Heart left ventricle (tissue), 13 donors: Measurements from ENCODE around the gene BFSP2.

Experiments
- CTCF ChIP-seq, 12 donors: fragments of 200-600 bp; sonication (generic) in 4 of 12; IDR thresholded peaks; one replicate each; pipeline versions ENCODE4 v1.5.0 to v1.8.0; 2018 to 2022; ENCODE audit warnings: antibody characterized with exemption in 12 of 12, mild to moderate bottlenecking in 5 of 12
- POLR2A ChIP-seq, 2 donors: fragments of 450-650 bp; IDR thresholded peaks; one replicate each; pipeline ENCODE4 v1.6.1; 2017; ENCODE audit warnings: antibody characterized with exemption in 2 of 2, mild to moderate bottlenecking in 2 of 2, moderate library complexity in 2 of 2
- donor health status: ischemic (EF 13 %, LVEDD 7.1; RV severe dilation, severe dysfunction).
- donor health status: DM: no; HTN: yes; CAD: no.
- donor health status: DM: no; HTN: no; CAD: no.
- donor health status: ischemic (EF 25% LVEDD 6.9; RV normal size, moderate dysfunction).
- donor health status: ischemic (EF 25% LVEDD 5.7; RV mildly dilated, moderate dysfunction).
- donor health status: ischemic (EF 35%, LVEDD 5.7; RV mildly dilated, moderate dysfunction).
- donor health status: nonischemic (EF 11% LVEDD 7.7; RV severe dilation, severe dysfunction).
- donor health status: DM: yes; HTN: yes; CAD: no.
- donor health status: PGD.
- donor health status: ischemic (EF 29% LVEDD 5.4; RV normal size, mild dysfunction).
- donor health status: nonischemic (EF 23%, LVEDD 6.1; RV moderate dilation, normal function).

DNA sequence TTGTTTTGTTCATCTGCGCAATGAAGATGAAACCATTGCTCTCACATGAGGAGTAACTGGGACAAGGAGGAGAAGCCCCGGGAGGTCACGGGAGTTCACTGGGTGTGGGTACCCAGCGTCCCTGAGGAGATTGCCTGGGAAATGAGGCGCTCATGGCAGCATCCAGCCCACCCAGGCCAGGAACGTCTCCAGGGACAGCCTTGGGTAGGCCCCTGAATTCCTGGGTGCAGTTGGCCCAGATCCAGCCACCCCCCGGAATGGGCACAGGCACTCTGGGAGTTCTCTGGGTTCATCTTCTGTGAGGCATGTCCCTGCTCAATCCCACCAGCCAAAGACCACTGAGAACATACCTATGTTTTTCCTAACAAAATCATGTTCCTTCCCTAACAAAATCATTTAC lies 18.5 kb downstream of the BFSP2 start:
- no peak for TF ChIP-seq CTCF (IDR thresholded peaks at IDR 0.05)
- no peak for TF ChIP-seq POLR2A (IDR thresholded peaks at IDR 0.05)
